Choroid plexus epithelial cell (primary cell): ENCODE data around the gene CARD11.

Experiments used
- DNase-seq: peaks from one replicate; pipeline ENCODE4 v3.0.0-alpha.2; 2010; ENCODE audit warnings: low read depth
- H3K4me3 ChIP-seq: 2 replicates; pipeline ENCODE4 v1.5.1; 2011; ENCODE audit warnings: low read depth, mild to moderate bottlenecking, control low read depth, low read length, moderate library complexity
- CTCF ChIP-seq: conservative IDR thresholded peaks from 2 replicates; pipeline ENCODE4 v1.5.1; 2011; ENCODE audit warnings: low read depth, mild to moderate bottlenecking, control low read depth, inconsistent platforms, low read length, moderate library complexity

CARD11 gene

DNA sequence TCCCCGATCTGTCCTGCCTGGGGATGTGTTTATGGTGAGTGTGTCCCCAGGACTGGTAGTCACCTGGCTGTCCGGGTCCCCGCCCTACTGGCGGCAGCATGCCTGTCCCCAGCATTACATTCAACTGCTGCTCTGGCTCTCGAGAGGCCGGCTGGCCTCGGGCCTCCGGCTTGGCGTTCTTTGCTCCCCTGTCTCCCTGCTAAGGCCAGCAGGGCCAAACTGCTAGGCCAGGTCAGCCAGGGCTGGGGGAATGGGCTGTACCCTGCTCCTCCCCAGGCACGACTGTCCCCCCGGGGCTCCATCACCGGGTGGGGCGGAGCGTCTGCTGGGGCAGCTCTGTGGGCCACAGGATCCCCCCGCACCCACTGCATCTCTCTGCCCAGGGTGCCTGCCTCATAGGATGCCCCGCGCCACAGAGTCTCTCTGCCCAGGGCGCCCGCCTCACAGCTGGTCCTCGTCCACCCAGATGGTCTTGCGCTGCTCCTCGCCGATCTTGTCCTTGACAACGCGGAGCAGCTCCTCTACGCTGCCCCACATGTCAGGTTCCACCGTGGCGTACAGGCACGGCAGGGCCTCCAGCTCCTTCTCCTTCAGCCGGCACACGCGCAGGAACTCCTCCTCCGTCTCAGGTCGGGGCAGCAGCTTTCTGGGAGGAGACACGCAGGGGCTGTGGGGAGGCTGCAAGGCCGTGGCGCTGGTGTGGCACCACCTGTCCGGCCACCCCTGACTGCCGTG lies 137.3 kb downstream of the CARD11 start:
- no peak overlapping the region for H3K4me3 ChIP-seq
- no peak for DNase-seq
- TF ChIP-seq CTCF = no peak

GRCh38 chr7:2905500-2905899 lies 138.2 kb downstream of the CARD11 start:
- H3K4me3 ChIP-seq = no peak overlapping the region
- DNase-seq = no peak
- no peak for TF ChIP-seq CTCF

DNA sequence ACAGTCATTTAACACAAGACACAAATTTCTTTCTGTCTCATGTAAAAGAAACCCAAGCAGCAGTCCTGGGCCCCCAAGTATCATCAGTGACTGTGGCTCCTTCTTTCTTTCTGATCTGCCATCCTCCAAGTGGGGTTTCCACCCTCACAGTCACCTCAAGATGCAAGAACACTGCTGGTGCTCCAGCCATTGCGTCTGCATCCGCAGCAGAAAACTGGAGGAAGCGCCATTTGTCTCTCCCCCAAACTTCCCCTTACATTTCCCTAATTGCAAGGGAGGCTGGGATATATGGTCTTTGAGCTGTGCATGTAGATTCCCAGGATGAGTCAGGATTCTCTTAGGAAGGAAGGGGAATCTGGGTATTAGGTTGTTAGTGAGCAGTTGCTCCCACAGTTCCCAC lies 138.6 kb downstream of the CARD11 start:
- no peak overlapping the region for H3K4me3 ChIP-seq
- no peak for TF ChIP-seq CTCF
- DNase-seq = no peak

DNA sequence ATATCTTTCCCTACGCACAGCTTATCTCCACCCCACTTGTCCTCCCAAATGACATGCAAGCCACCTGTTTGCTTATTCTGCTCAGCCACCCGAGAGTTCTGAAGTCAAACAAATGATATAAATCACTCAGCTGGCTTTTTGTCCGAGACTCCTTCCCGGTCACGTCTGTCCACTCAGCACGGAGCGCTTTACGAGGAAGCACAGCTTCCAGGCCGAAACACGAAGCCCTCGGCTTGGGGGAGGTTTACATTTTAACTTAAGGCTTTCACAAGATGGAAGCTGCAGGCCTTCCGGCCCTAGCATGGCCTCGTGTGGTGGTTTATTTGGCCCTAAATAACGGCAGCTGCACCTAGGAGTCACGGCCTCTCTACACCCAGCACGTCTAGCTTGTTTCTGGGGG lies 139.5 kb downstream of the CARD11 start:
- H3K4me3 ChIP-seq = no peak overlapping the region
- DNase-seq = no peak
- no peak for TF ChIP-seq CTCF

DNA sequence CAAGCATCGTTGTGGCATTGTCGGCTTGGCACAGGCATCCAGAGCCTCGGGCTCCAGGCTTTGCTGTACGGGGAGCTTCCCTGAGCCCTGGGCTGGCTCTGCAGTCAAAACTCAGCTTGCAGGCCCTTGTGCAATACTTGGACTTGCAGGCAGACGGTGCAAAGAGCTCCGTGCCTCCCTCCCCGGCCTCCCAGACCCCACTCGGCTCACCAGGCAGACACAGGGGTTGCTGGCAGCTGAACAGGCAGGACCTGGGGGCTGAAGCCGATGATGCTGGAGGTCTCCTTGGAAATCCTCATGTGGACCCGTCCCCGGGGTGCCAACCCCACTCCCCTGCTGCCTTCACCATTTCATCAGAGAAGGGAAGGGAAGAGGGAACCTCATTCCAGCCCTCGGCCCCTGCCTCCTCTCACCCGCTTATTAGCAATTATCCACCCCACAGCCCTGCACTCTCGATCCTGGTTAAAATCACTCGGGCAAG lies 139.9 kb downstream of the CARD11 start:
- no peak for TF ChIP-seq CTCF
- H3K4me3 ChIP-seq = no peak overlapping the region
- DNase-seq = no peak

DNA sequence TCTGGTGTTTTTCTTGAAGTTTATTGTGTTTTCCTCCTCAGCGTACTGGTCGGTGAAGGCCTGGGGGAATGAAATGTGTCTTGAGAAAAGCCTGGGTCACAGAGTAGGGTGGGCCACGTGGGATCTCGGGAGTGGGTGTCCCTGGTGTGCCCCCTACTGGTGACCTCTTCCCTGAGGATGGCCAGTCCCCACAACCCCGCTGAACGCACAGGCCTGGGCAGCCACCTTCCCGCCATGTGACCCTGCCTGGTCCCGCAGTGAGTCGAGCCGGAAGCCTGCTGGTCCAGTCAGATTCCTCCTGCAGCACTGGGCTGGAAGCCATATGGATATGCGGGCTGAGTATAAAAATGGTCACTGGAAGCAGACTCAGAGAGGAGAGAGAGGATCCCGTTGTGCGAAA lies 146.6 kb downstream of the CARD11 start:
- no peak for TF ChIP-seq CTCF
- H3K4me3 ChIP-seq = no peak overlapping the region
- no peak for DNase-seq

DNA sequence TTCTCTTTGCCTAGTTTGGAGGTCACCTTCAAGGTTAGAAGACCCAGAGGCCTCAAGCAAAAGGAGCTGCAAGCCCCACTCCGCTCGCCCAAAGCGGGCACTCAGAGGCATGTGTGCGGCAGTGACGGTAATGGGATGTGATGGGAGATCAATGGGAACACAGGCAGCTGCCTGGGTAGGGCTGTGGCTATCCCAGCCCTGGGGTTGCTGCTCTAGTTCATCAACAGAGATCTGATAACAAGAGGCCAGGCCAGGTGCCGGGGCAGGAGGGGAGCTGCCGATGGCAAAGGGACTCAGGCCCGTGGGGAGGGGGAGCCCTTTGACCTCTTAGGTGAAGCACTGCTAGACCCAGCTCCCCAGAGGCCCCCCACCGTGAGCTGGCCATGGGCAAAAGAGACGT lies 147.5 kb downstream of the CARD11 start:
- TF ChIP-seq CTCF = no peak
- no peak for DNase-seq
- H3K4me3 ChIP-seq = no peak overlapping the region
